Measurements from ENCODE around the gene ABI2.
"Not testable (repeated sequence)": the region's sequence is repeated elsewhere in the genome, so short reads cannot be mapped to it uniquely, and the experiment has no call there.

ABI2 gene

GRCh38 chr2:203341741-203342310 is 13.6 kb downstream of the ABI2 start:
- no peak for TF ChIP-seq CTCF (conservative IDR thresholded peaks at IDR 0.05)
- no peak overlapping the region for H3K27ac ChIP-seq

GRCh38 chr2:203342374-203342773 is 14.2 kb downstream of the ABI2 start:
- H3K27ac ChIP-seq, result not testable (repeated sequence)

GRCh38 chr2:203344667-203345066 is 16.5 kb downstream of the ABI2 start:
- TF ChIP-seq CTCF (conservative IDR thresholded peaks at IDR 0.05), result no peak
- H3K27ac ChIP-seq, result no peak overlapping the region

- H3K27ac ChIP-seq, result no peak overlapping the region
- TF ChIP-seq CTCF (conservative IDR thresholded peaks at IDR 0.05), result no peak
Observed at GRCh38 chr2:203346612-203347011, 18.4 kb downstream of the ABI2 start.

GRCh38 chr2:203347375-203347774 is 19.2 kb downstream of the ABI2 start:
- no peak for TF ChIP-seq CTCF (conservative IDR thresholded peaks at IDR 0.05)
- H3K27ac ChIP-seq, result no peak overlapping the region

- H3K27ac ChIP-seq, result no peak overlapping the region
- TF ChIP-seq CTCF (conservative IDR thresholded peaks at IDR 0.05), result no peak
Observed at GRCh38 chr2:203352604-203353255, 24.5 kb downstream of the ABI2 start.

GRCh38 chr2:203354966-203355365 is 26.8 kb downstream of the ABI2 start:
- no peak for TF ChIP-seq CTCF (conservative IDR thresholded peaks at IDR 0.05)
- no peak overlapping the region for H3K27ac ChIP-seq

- H3K27ac ChIP-seq, result no peak overlapping the region
- TF ChIP-seq CTCF (conservative IDR thresholded peaks at IDR 0.05), result no peak
Observed at GRCh38 chr2:203359450-203359849, 31.3 kb downstream of the ABI2 start.

Data from VCaP (cell line).